Measurements from ENCODE around the gene NKPD1.

Gene NKPD1

GRCh38 chr19:45161738-45162607 is 1.2 kb upstream of the NKPD1 start:
- no peak overlapping the region for H2BK15ac ChIP-seq (ENCODE audit: low read depth, poor library complexity, severe bottlenecking)

GRCh38 chr19:45159971-45160324 is 834 bp downstream of the NKPD1 start:
- no peak overlapping the region for H3K4me3 ChIP-seq (ENCODE audit: insufficient read depth in 1 of 2, low read depth in 1 of 2, low read length in 2 of 2)
- H3K4ac ChIP-seq (ENCODE audit: low read depth in 1 of 2, low read length in 2 of 2), result no peak overlapping the region
- H4K8ac ChIP-seq (ENCODE audit: low read length), result no peak overlapping the region

More at GRCh38 chr19:45161738-45162607, 1.2 kb upstream of the NKPD1 start:
- Histone ChIP-seq H3K4me2 (ENCODE audit: low read length, poor library complexity, severe bottlenecking) (no peak overlapping the region), H2BK120ac (ENCODE audit: low read depth, low read length) (no peak overlapping the region), H2AFZ (ENCODE audit: low read depth, low read length) (no peak overlapping the region), H3K9ac (ENCODE audit: low read length) (no peak overlapping the region), H3K14ac (ENCODE audit: low read length in 2 of 2) (no peak overlapping the region), H2AK5ac (ENCODE audit: low read length, severe bottlenecking) (no peak overlapping the region), H4K8ac (ENCODE audit: low read length) (no peak overlapping the region), H3K4me1 (ENCODE audit: control insufficient read depth, insufficient read depth, low read depth, low read length) (peaks cover 14% of the 10 kb centered on the region), H3K23ac (ENCODE audit: low read length in 2 of 2) (no peak overlapping the region), H3K79me1 (replicated peaks; ENCODE audit: low read length, poor library complexity, severe bottlenecking) (no peaks in the 10 kb centered on the region), H3K9me3 (ENCODE audit: control insufficient read depth, low read length) (no peaks in the 10 kb centered on the region), H2BK12ac (ENCODE audit: low read length in 2 of 2) (no peak overlapping the region), H3K4ac (ENCODE audit: low read depth in 1 of 2, low read length in 2 of 2) (no peak overlapping the region), H3K27me3 (ENCODE audit: control insufficient read depth in 1 of 2, insufficient read depth in 1 of 2, low read length in 2 of 2) (peaks cover 44 to 48% of the 10 kb centered on the region in 2 experiments), H3K36me3 (ENCODE audit: control insufficient read depth in 1 of 2, insufficient read depth in 2 of 2, low read depth in 1 of 2, low read length in 2 of 2) (peaks cover 0 to 2% of the 10 kb centered on the region in 2 experiments), H4K91ac (ENCODE audit: low read length) (no peak overlapping the region), H3K18ac (ENCODE audit: low read depth in 1 of 2, low read length in 2 of 2) (no peak overlapping the region), H3K4me3 (ENCODE audit: insufficient read depth in 1 of 2, low read depth in 1 of 2, low read length in 2 of 2) (no peak overlapping the region), H3K27ac (ENCODE audit: low read length, poor library complexity, severe bottlenecking) (no peak overlapping the region), H2BK5ac (ENCODE audit: low read depth, low read length, poor library complexity, severe bottlenecking) (no peak overlapping the region)
- 53% methylated on average over 32 of the region's 32 CpGs for WGBS
- DNase-seq, result peak; percentile 55

DNA sequence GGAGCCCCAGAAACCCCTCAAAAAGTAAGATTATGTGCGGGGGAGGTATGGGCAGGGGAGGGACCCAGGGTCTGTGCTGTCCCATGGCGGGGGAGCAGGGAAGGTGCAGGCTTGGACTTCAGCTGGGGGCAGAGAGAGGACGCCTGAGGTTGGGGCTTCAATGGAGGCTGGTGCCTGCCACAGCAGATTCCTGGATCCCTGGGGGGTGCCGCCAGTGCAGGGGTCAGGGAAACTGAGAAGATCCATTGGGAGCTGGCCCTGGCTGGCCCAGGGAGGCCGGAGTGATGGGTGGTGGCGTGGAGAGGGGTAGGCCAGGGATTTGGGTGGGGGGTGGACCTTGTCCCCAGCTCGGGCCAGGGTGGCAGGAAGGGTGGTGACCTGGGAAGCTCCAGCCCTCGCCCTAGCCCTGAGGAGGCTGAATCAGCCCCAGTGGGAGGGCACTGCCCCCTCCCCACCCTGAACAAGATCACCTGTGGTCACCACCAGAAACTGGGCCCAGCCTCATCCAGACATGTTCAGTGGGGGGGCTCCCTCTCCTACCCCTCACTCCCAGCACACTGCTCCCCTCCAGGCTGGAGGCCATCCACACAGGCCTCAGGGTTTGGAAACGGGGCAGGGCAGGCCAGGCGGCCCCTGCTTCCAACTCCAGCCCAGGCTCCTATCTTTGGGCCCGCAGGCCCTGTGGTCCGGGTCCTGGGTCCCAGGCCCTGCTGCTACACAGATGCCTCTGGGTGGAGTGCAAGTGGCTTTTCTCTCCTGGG is 1.4 kb downstream of the NKPD1 start:
- no peak overlapping the region for H3K4me3 ChIP-seq (ENCODE audit: insufficient read depth in 1 of 2, low read depth in 1 of 2, low read length in 2 of 2)
- H3K9me3 ChIP-seq (ENCODE audit: control insufficient read depth, low read length), result no peaks in the 10 kb centered on the region
- H3K79me1 ChIP-seq (replicated peaks; ENCODE audit: low read length, poor library complexity, severe bottlenecking), result no peaks in the 10 kb centered on the region
- H3K18ac ChIP-seq (ENCODE audit: low read depth in 1 of 2, low read length in 2 of 2), result no peak overlapping the region
- 84% methylated on average over 10 of the region's 12 CpGs for WGBS
- H2AFZ ChIP-seq (ENCODE audit: low read depth, low read length), result no peak overlapping the region
- no peak overlapping the region for H3K23ac ChIP-seq (ENCODE audit: low read length in 2 of 2)
- no peak overlapping the region for H2BK120ac ChIP-seq (ENCODE audit: low read depth, low read length)
- no peak overlapping the region for H3K4ac ChIP-seq (ENCODE audit: low read depth in 1 of 2, low read length in 2 of 2)
- H2BK5ac ChIP-seq (ENCODE audit: low read depth, low read length, poor library complexity, severe bottlenecking), result no peak overlapping the region
- H3K27me3 ChIP-seq (ENCODE audit: control insufficient read depth in 1 of 2, insufficient read depth in 1 of 2, low read length in 2 of 2), result peaks cover 60 to 61% of the 10 kb centered on the region in 2 experiments
- no peak overlapping the region for H2BK15ac ChIP-seq (ENCODE audit: low read depth, poor library complexity, severe bottlenecking)
- H2AK5ac ChIP-seq (ENCODE audit: low read length, severe bottlenecking), result no peak overlapping the region
- H3K36me3 ChIP-seq (ENCODE audit: control insufficient read depth in 1 of 2, insufficient read depth in 2 of 2, low read depth in 1 of 2, low read length in 2 of 2), result no peaks in the 10 kb centered on the region
- H3K9ac ChIP-seq (ENCODE audit: low read length), result no peak overlapping the region
- H4K91ac ChIP-seq (ENCODE audit: low read length), result no peak overlapping the region
- peaks cover 14% of the 10 kb centered on the region for H3K4me1 ChIP-seq (ENCODE audit: control insufficient read depth, insufficient read depth, low read depth, low read length)
- no peak overlapping the region for H2BK12ac ChIP-seq (ENCODE audit: low read length in 2 of 2)
- DNase-seq, result no peak
- H4K8ac ChIP-seq (ENCODE audit: low read length), result no peak overlapping the region
- H3K27ac ChIP-seq (ENCODE audit: low read length, poor library complexity, severe bottlenecking), result no peak overlapping the region
- H3K4me2 ChIP-seq (ENCODE audit: low read length, poor library complexity, severe bottlenecking), result no peak overlapping the region
- no peak overlapping the region for H3K14ac ChIP-seq (ENCODE audit: low read length in 2 of 2)

More at GRCh38 chr19:45159971-45160324, 834 bp downstream of the NKPD1 start:
- Histone ChIP-seq H2BK15ac (ENCODE audit: low read depth, poor library complexity, severe bottlenecking) (no peak overlapping the region), H2AFZ (ENCODE audit: low read depth, low read length) (no peak overlapping the region), H3K4me1 (ENCODE audit: control insufficient read depth, insufficient read depth, low read depth, low read length) (peaks cover 16% of the 10 kb centered on the region), H3K18ac (ENCODE audit: low read depth in 1 of 2, low read length in 2 of 2) (no peak overlapping the region), H4K91ac (ENCODE audit: low read length) (no peak overlapping the region), H3K27me3 (ENCODE audit: control insufficient read depth in 1 of 2, insufficient read depth in 1 of 2, low read length in 2 of 2) (peaks cover 59 to 61% of the 10 kb centered on the region in 2 experiments), H3K9me3 (ENCODE audit: control insufficient read depth, low read length) (no peaks in the 10 kb centered on the region), H3K14ac (ENCODE audit: low read length in 2 of 2) (no peak overlapping the region), H3K23ac (ENCODE audit: low read length in 2 of 2) (no peak overlapping the region), H2BK120ac (ENCODE audit: low read depth, low read length) (no peak overlapping the region), H2BK5ac (ENCODE audit: low read depth, low read length, poor library complexity, severe bottlenecking) (no peak overlapping the region), H3K27ac (ENCODE audit: low read length, poor library complexity, severe bottlenecking) (no peak overlapping the region), H3K4me2 (ENCODE audit: low read length, poor library complexity, severe bottlenecking) (no peak overlapping the region), H3K36me3 (ENCODE audit: control insufficient read depth in 1 of 2, insufficient read depth in 2 of 2, low read depth in 1 of 2, low read length in 2 of 2) (no peaks in the 10 kb centered on the region), H2BK12ac (ENCODE audit: low read length in 2 of 2) (no peak overlapping the region), H3K79me1 (replicated peaks; ENCODE audit: low read length, poor library complexity, severe bottlenecking) (no peaks in the 10 kb centered on the region), H2AK5ac (ENCODE audit: low read length, severe bottlenecking) (no peak overlapping the region), H3K9ac (ENCODE audit: low read length) (no peak overlapping the region)
- no peak for DNase-seq
- WGBS, result 85% methylated on average over 10 of the region's 10 CpGs
